ENCODE data around the gene RERE.
"Not testable (repeated sequence)": the region's sequence is repeated elsewhere in the genome, so short reads cannot be mapped to it uniquely, and the experiment has no call there.

Gene RERE

DNA sequence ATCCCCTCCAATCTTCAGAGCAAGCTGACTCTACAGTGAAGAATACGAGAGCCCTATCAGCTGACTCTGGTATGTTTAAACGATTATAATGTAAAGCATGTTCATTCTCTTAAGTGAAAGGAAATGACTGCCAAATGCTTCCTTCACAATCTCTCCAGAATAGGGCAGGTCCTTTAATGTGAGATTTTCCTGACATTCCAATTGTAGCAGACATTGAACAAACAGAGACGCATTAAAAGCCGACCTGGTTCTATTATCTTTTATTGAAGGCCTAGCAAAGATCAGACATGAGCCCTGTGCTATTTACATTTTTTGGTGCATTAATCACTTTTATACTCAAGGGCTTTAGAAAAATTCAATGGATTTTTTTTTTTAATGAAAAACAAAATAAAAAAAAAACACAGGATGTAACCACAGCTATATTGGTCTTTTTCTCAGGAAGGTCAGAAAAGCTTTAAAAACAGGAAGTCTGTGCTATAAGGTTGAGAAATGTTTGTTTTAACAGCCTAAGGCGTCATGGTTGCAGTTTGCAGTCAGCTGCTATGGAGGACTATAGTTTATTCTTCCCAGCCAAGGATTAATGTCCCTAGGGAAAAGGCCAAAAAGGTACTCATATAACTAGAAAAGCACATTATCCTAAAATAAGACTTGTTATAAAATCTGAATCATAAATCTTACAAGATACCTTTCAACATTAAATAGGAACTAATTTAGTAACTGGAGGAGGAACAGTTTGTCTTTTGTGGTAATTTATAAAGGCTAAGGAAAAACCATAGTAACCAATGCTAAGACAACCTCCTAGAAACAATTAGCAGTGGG lies 104.8 kb downstream of the RERE start:
- DNase-seq = peak; percentile 96 to 97

DNA sequence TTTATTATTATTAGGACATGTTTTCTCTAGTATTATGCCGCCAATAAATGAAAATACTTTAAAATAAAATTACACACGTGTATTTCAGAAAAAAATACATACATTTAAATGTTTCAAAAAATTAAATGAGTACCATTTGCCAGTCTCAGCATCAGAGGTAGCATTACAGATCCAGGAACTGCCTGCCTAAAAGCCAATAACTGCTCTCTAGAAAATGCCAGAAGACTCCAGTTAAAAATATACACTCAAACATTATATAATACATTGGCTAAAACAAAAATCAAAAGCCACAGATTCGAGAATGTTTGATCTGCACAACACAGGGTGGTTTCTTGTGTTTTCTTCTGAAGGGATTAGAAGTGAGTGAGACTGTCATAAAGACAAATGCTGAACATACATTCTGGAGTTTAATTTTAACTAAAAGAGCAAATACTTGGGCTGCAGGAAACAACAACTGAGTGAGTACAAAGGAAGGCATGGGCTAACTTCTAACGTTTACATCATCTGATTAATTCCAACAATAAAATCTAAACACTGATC lies 105.5 kb downstream of the RERE start:
- peak in 1 of 2 experiments; percentile 6 for DNase-seq

DNA sequence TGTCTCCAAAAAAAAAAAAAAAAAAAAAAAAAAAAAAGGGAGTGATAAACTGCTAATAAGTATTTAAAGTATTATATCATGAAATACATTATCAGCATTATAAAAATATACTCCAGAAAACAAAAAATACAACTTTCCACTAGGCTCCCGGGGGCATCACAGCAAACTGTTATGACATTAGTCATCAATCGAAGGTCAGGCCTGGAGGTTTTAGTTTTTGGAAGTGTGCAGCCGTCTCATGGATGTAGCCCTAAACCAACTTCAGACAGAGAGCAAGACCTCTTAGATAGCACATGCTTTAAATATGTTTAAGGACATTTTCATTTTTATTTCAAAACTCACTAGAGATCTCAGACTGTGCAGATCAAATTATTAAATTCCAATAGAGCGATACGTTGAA lies 106.3 kb downstream of the RERE start:
- DNase-seq = no peak

DNA sequence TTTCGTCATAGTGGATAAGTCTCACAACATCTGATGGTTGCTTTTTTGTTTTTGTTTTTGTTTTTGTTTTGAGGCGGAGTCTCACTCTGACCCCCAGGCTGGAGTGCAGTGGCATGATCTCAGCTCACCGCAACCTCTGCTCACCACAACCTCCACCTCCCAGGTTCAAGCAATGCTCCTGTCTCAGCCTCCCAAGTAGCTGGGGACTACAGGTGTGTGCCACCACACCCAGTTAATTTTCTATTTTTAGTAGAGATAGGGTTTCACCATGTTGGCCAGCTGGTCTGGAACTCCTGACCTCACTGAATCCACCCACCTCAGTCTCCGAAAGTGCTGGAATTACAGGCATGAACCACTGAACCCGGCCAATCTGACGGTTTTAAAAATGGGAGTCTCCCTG lies 109.2 kb downstream of the RERE start:
- no peak for DNase-seq

DNA sequence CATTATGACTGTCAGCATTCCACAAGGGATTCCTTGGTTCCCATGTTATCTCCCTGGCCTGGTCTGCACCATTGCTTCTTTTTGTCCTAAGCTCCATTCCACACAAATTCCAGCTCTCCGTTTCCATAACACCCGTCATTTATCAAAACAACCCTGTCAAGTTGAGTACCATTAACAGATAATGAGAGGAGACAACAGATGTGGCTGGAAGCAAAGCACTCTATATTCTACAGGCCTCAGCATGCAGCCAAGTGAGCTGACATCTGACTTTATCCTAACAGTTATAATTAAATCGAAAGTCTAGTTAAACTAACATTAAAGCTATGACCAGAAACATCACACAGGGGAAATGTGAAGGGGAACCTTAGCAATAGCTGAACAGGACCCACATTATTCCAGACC lies 110.4 kb downstream of the RERE start:
- DNase-seq = no peak

DNA sequence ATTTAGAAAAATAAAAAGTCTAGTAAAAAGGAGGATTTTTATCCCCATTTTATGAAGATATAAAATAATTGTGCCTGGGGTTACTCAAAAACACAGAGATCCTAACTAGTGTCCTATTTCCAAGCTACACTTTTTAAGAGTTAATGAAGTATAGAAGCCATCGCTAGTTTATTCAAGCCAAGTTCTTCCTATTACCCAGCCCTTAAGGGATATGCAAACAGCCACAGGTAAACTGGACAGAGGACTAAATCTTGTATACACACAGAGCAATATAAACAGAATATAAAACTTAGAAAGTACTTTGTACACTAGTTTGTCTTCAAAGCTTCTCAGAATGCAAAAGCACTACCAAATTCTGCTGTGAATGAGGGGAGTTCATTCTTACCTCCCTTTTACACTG lies 111.1 kb downstream of the RERE start:
- DNase-seq = no peak

DNA sequence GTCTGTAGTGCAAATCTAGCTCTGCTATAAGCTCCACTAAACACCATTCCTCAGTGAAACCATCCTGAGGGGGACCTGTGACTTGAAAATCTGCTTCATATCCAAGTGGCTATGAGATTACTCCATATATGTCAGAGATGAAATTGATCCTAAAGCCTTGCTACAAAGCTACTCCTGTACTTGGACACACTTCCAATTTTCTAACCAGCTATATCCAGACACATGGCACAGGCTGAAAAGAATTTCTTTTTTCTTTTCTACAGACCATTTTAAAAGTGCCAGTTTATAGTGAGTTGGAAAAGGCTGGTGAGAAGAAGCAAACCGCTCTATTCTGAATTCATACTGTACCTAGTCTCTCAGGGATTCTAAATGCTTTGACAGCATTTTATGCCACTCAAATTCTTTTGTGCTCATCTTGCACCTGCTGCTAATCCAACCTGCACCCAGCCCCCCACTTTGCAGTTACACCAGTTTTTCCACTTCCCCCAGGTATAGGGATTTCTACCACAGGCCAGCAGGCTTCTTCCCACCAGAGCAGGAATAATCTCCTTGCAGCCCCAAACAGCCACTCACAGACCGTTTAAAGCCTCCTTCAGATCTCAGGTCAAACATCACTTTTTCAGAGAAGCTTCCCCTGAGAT lies 112.5 kb downstream of the RERE start:
- no peak for DNase-seq

DNA sequence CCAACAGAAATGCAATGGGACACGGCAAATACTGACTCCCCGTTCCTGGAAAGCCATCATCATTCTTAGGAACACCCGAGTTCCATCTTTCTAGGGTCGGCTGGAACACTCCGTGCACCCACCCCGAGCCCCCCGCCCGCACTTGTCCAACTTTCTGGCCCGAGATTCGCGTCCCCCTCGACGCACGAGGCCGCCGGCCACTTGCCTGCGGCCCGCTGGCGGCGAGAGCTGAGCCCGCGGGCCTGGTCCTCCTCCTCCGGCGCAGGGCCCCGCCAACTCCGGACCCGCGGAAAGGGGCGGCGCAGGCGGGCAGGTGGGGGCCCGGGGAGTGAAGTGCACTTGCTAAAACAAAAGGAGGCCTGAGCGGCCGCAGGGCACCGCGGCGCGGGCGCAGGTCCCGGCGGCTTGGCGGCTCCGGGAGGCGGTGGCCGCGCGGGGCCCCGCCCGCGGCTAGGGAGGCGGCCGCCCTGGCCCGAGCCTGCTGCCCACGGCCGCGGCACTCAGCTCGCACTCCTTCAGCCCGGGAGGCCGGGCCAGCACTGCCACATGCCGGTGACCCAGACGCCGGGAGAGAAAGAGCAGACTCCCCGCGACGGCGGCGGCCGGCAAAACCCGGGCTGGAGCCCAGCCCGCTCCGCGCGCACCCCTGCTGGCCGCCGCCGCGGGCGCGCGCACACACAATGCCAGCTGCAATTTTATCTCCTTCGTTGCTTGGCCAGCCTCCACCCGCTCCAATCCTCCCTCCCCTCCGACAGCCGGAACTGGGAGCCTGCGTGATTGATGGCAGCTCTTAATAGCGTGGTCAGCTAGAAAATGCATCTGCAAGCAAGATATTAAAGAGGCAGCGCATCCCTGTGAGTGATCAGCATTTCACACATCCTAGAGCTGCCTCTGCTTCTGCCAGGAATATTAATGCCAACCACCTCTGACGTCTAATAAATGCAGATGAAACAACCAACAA lies 114.3 kb downstream of the RERE start:
- DNase-seq = peak; percentile 39 to 53

DNA sequence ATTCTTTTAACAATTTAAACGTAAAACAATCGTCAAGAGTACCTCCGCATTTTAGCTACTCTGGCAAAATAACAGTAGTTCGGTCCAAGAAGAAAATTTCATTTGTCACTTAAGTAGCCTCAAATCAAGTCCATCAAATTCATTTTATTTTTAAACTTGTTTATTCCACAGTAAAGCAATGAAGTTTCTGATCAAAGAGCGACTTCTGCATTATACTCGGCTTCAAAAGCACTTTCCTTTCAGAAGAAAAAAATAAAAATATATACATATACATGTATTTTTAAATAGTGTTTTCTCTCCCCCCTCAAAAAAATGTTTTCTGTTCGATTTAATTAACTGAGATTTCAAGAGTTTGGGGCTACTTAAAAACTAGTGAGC lies 115.0 kb downstream of the RERE start:
- DNase-seq = no peak

DNA sequence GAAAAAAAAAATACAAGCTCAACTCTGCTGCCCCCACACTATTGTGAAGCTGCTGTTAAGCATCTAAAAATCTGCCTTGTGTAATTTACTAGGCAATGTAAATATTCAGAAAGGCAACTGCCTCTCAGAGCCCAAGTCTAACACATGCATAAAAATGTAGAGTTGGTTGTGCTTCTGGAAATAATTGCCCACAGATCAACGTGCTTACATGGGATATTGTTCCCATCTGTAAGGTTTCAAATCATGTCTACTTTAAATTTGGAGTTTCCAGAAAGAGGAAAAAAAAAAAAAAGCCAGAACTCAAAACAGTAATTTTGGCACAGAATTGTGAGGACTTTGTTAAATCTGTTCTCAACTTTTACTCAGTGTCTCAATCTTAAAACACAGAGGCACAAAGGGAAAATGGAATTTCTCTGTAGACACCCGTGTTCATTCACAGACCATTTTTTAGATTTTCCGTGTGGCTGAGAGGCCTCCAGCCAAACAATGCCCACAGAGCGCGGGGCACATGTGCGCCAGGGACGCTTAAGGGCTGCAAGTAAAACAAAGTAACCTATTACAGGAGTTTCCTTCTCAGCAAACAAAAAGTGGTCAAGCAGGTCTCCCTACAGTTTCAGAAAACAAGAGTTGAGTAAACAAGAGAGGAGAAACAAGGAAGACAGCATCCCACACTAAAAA lies 115.5 kb downstream of the RERE start:
- DNase-seq = no peak

DNA sequence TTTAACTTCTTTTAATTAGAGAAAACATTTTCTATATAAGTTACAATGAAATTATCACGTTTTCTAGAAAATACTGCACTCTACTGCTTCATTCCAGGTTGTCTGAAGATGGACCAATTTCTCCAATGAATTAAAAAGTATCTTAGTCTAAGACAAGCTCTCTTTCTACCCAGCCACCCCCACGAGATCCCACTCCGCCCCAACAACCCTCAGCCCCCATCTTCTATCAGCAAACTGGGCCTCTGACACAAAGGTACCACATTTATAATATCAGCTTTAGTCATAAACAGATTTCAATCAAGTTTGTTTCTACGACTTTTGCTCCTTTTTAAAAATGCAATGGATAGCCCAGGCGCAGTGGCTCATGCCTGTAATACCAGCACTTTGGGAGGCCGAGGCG lies 117.8 kb downstream of the RERE start:
- DNase-seq = no peak

DNA sequence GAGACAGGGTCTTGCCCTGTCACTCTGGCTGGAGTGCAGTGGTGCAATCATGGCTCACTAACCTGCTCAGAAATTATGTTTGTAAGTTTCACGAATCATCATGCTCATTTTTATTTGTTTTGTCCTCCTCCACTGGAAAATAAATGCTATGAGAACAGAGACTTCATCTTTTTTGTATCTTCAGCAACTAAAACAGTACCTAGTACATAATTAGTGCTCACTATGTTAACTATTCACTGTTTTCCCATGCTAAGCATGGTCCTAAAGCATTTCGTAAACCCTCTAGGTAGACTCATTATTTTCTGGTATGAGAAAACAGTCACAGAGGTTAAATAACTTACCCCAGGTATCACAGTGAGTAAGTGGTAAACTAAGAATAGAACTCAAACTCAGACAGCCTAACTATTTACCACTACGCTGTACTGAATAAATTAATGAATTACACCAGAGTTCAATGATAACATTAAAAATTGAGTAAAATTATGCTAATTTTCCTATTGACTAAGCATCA lies 118.4 kb downstream of the RERE start:
- DNase-seq = no peak

DNA sequence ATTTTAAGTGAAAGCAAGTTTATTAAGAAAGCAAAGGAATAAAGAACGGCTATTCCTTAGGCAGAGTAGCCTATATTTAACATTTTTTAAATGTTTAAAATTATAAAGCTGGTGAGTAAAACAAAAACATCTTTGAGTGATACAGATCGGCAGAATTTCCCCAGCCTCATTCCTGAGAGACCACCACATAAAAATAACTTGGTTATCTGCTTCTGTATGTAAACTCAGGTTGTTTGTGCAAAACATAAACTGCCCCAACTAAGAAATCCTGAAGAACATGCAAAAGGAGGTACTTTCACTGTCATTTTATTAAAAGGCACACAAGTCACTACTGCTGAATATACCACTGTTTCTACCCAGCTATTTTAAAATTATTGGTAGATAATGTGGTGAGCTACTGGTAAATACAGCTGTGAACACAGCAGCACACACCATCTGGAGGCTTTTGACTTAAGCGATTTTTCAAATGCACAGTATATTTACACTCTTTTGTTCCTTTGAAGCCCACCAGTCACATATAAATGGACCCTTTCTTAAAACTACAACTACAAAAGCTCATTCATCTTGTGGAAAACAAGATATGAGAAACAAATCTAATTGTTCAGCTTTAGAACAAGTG lies 119.3 kb downstream of the RERE start:
- no peak for DNase-seq

DNA sequence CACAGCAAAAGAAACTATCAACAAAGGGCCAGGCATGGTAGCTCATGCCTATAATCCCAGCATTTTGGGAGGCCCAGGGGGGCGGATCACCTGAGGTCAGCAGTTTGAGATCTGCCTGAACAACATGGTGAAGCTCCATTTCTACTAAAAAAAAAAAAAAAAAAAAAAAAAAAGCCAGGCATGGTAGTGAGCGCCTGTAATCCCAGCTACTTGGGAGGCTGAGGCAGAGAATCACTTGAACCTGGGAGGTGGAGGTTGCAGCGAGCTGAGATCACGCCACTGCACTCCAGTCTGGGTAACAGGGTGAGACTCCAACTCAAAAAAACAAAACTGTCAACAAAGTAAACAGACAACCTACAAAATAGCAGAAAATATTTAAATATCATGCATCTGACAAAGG lies 122.0 kb downstream of the RERE start:
- DNase-seq = not testable (repeated sequence)

DNA sequence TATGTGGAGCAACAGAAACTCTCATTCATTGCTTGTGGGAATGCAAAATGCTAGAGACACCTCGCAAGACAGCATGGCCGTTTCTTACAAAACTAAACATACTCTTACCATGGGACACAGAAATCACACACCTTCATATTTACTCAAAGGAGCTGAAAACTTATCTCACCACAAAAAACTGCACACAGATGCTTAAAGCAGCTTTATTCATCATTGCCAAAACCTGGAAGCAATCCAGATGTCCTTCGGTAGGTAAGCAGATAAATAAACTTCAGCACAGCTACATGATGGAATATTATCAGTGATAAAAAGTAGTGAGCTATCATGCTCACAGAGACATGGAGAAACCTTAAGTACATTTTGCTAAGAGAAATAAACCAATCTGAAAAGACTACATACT lies 124.3 kb downstream of the RERE start:
- no peak for DNase-seq

DNA sequence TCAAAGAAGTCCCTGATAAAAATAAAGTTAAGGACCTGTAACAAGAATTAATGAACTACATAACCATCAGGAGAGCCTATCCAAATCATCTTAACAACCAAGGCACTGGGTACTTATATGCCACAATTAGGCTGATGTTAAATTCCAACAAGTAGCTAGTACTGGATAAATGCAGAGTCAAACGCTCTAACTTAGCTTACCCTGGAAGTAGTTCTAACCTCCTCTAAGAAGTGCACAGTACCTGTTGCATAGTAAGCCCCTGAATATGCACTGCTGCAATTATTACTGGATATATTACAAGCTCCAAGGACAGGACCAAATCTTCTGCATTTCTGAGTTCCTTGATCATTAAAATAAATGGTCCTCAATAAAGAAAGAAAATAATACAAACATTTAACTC lies 125.8 kb downstream of the RERE start:
- no peak for DNase-seq

DNA sequence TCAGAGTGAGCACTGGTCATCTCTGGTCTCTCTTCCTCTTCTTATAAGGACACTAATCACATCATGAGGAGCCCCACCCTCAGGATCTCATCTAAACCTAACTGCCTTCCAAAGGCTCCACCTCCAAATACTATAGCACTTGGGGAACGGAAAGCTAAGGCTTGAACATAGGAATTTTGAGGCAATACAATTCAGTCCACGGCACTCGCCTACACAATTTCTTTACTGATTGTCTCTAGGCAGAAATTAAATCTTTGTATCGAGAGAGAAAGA lies 127.3 kb downstream of the RERE start:
- DNase-seq = no peak

DNA sequence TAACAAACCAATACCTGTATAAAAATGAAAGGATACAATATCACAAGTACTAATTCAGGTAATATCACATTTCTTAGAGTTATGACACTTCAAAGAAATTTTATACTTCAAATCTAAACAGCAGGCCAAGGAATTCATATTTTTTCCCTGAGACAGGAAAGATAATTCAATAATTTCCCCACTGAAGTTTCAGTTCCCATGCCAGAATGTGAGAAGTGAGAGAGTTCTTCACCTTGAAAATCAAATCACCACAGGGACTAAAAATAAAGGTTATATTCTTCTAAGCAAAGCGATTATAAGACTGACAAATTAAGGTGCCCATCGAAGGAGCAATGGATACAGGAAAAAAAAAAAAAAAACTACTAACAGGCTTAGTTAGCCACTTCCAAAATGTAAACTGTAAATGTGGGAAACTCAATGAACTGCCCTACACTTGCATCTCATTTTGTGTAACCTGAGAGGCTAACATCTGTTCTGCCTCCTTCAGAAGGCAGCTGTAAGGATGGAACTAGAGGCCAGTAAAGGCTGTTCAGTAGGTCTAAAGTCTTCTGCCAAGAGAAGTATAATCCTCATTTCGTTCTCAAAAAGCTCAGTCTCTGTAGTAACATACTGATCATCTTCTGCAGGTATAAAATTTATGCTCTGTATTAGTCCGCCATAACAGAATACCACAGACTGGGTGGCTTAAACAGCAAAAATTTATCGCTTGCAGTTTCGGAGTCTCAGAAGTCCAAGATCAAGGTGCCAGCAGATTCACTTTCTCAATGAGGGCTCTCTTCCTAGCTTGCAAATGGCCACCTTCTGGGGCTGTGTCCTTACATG lies 127.8 kb downstream of the RERE start:
- no peak for DNase-seq

DNA sequence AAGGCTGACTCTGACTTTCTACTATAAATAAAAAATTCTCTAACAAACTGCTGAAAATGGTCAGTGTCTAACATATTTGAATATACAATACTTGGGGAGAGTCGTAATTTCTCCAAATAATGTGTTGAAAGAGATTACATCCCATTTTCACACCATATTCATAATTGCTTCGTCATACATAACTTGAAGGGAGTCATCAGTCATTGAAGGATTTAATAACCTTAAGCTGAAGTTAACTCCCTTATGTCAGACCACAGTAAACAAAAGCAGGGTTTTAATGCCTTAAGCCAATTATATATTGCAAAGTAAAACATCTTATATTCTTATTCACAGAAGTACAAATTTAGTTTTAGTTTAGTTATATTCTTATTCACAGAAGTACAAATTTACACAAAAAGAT lies 129.9 kb downstream of the RERE start:
- no peak for DNase-seq

DNA sequence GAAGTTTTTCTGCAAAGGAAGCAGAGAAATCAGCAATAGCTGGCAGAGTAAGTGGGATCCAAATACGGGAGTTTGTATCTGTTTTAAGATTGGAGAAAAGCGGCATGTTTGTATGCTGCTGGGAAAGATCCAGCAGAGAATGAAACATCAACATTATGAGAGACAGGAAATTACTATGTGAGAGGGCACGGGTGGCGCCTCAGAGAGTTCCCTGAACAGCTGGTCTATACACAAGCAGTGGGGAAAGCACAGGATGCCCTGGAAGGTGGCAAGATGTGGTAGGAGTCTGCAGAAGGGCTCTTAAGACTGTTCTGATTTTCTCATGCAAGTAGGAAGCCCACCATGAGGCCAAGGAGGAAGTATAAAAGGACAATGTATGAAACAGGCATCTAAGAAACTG lies 130.4 kb downstream of the RERE start:
- no peak for DNase-seq

DNA sequence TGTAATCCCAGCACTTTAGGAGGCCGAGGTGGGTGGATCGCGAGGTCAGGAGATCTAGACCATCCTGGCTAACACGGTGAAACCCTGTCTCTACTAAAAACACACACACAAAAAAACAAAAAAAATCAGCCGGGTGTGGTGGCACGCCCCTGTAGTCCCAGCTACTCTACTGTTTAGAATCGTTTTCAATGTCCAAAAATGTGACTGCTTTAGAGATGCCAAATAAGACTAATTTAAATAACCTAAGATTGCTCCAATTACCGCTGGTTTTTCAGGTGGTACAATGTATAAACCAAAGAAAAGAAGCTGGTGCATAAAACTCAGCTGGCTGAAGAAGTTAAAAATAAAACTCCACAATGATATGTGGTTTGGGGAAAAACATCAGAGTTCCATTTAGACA lies 132.0 kb downstream of the RERE start:
- no peak for DNase-seq

Measured in AML-193 (cell line).